MCF 10A (cell line): ENCODE data around the gene ZMYND11. TPM values are rescaled to one million over a fixed set of nuclear protein-coding genes. Genes with fewer than 3 reads are reported as not detected.

Experiments
- BruUV-seq: library from RNA; stranded (reverse); fragments of 400-500 nt; replicated peaks from 2 replicates; lab custom pipeline; 2021; lab: Mats Ljungman, UMichigan
- CTCF ChIA-PET: fragments of 300-600 bp; sonication (Branson Sonifier 250); formaldehyde crosslinking; extraction: SDS; loops from one replicate; lab custom pipeline; 2021; ENCODE audit warnings: antibody characterized with exemption, inconsistent platforms; lab: Yijun Ruan, JAX
- POLR2A ChIA-PET: fragments of 300-600, 350-650 bp; sonication (Branson Sonifier 250); formaldehyde crosslinking; extraction: SDS; loops from one replicate; lab custom pipeline; 2020; ENCODE audit warnings: antibody characterized with exemption, inconsistent platforms; lab: Yijun Ruan, JAX
- DNase-seq: peaks from one replicate; pipeline ENCODE4 v3.0.0-alpha.2; 2018; ENCODE audit not compliant: unreplicated experiment
- H3K27ac Mint-ChIP-seq: one replicate; pipeline ENCODE4 v1.8.0; 2022; ENCODE audit warnings: mild to moderate bottlenecking, low read depth, mixed read lengths; ENCODE audit not compliant: unreplicated experiment
- H3K27me3 Mint-ChIP-seq: one replicate; pipeline ENCODE4 v1.8.0; 2022; ENCODE audit warnings: mixed read lengths; ENCODE audit not compliant: insufficient read depth, unreplicated experiment
- H3K36me3 Mint-ChIP-seq: one replicate; pipeline ENCODE4 v1.8.0; 2022; ENCODE audit warnings: mild to moderate bottlenecking, moderate library complexity, mixed read lengths; ENCODE audit not compliant: insufficient read depth, unreplicated experiment
- H3K4me1 Mint-ChIP-seq: one replicate; pipeline ENCODE4 v1.8.0; 2022; ENCODE audit warnings: mixed read lengths; ENCODE audit not compliant: insufficient read depth, unreplicated experiment
- H3K4me3 Mint-ChIP-seq: one replicate; pipeline ENCODE4 v1.8.0; 2022; ENCODE audit warnings: mild to moderate bottlenecking, moderate library complexity, mixed read lengths; ENCODE audit not compliant: unreplicated experiment
- H3K9me3 Mint-ChIP-seq: one replicate; pipeline ENCODE4 v1.8.0; 2022; ENCODE audit warnings: mixed read lengths; ENCODE audit not compliant: unreplicated experiment
- intact Hi-C: fragments of 100-400 bp; cut with micrococcal nuclease; formaldehyde crosslinking; loops from 2 replicates; pipeline ENCODE4 v1.14.1; 2022
- total RNA-seq: library from RNA; stranded (reverse); gene quantifications from 2 replicates; pipeline ENCODE4 v1.2.3, GENCODE V29; 2022
- TF ChIP-seq, protein P1 (sequence below): fragments of 200-600 bp; IDR thresholded peaks from one replicate; pipeline ENCODE4 v1.8.0; 2022; ENCODE audit warnings: antibody characterized with exemption, mild to moderate bottlenecking; ENCODE audit not compliant: unreplicated experiment

ZMYND11 gene
- total RNA-seq, 1 experiment from 2014 or later = 70.4 TPM

DNA sequence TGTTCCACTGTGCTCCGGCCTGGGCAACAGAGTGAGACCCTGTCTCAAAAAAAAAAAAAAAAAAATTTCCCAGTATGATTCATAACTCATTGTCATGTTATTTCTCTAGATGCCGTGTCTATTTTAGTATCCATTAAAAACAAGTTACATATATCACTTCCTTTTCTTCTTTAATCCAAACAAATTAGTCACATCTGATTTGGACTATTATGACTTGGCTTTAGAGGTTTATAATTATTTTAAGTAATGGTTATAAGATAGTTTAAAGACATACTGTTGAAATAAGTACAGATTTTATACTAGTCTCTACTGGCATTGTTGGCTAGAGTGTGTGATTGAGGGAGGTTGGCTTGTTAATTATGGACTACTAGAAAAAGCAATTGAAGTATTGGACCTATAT, 53.3 kb downstream of the ZMYND11 start:
- no peak overlapping the region for H3K27ac Mint-ChIP-seq
- no TSS peak for BruUV-seq

DNA sequence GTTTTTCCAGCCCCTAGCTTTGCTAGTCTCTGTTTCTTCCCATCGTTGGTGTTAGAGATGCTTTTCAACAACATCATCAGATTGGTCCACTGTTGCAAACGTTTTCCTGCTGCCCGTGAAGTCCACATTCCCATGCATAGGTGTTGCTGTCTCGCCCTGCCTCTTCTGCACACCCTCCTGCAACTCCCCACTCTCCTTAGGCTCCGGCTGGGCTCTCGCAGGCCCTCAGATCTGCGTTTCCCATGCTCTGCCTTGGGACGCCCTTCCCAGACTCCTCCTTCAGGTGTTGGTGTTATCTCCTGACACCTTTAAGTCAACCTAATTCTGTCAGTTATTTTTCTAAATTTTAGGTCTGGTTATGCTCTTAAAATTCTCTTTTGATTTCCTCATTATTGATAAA, 55.0 kb downstream of the ZMYND11 start:
- no peak for DNase-seq
- no peaks in the 10 kb centered on the region for H3K27me3 Mint-ChIP-seq
- TF ChIP-seq, protein P1, sequence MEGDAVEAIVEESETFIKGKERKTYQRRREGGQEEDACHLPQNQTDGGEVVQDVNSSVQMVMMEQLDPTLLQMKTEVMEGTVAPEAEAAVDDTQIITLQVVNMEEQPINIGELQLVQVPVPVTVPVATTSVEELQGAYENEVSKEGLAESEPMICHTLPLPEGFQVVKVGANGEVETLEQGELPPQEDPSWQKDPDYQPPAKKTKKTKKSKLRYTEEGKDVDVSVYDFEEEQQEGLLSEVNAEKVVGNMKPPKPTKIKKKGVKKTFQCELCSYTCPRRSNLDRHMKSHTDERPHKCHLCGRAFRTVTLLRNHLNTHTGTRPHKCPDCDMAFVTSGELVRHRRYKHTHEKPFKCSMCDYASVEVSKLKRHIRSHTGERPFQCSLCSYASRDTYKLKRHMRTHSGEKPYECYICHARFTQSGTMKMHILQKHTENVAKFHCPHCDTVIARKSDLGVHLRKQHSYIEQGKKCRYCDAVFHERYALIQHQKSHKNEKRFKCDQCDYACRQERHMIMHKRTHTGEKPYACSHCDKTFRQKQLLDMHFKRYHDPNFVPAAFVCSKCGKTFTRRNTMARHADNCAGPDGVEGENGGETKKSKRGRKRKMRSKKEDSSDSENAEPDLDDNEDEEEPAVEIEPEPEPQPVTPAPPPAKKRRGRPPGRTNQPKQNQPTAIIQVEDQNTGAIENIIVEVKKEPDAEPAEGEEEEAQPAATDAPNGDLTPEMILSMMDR = no peak
- H3K4me3 Mint-ChIP-seq = no peak overlapping the region
- ChIA-PET POLR2A (no interaction called here), CTCF (no interaction called here)
- intact Hi-C loops = no loop called here
- peaks cover 30% of the 10 kb centered on the region for H3K36me3 Mint-ChIP-seq
- no TSS peak for BruUV-seq
- no peaks in the 10 kb centered on the region for H3K9me3 Mint-ChIP-seq
- no peak overlapping the region for H3K27ac Mint-ChIP-seq
- peaks cover 12% of the 10 kb centered on the region for H3K4me1 Mint-ChIP-seq

More for the DNA sequence above, 53.3 kb downstream of the ZMYND11 start:
- no peaks in the 10 kb centered on the region for H3K27me3 Mint-ChIP-seq
- intact Hi-C loops = no loop called here
- H3K36me3 Mint-ChIP-seq = peaks cover 30% of the 10 kb centered on the region
- POLR2A ChIA-PET = no interaction called here
- CTCF ChIA-PET = no interaction called here
- DNase-seq = no peak
- H3K9me3 Mint-ChIP-seq = peaks cover 10% of the 10 kb centered on the region
- peaks cover 12% of the 10 kb centered on the region for H3K4me1 Mint-ChIP-seq
- TF ChIP-seq, protein P1 = no peak
- H3K4me3 Mint-ChIP-seq = no peak overlapping the region

DNA sequence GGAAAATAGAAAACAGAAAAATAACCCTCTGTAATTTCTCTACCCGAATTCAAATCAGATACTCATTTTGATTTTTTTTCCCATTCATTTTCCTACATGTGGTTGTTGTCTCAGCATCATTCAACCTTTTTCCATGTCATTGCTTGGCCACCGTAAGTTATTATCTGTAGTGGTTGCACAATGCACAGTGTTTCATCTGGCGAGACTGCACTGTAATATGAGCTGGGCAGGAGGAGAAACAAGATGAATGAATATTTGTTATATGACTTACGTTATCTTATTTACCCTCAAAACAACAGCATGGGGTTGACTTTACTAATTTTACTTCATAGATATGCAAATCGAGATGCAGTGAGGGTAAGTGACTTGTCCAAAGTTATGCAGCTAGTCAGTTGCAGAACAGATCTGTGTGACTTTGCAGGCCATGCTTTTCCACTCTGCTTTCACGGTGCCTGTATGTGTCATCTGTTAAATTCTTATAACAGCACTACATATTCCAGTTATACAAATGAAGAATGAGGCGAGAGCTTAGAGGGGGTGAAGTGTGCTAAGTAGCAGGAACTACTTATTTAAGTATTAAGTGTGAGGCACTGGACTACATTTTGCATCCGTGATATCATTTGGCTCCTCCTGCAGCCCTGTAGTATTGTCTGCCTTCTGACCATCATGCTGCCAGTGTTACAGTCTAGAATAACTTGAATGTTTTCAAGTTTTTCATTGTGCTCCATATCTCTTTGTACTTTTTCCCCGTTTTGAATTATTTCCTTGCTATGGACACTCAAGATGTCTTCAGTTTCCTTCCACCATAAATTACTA, 56.7 kb downstream of the ZMYND11 start:
- Mint-ChIP-seq H3K36me3 (peaks cover 36% of the 10 kb centered on the region), H3K4me3 (no peak overlapping the region), H3K27me3 (no peaks in the 10 kb centered on the region), H3K9me3 (no peaks in the 10 kb centered on the region), H3K4me1 (peaks cover 12% of the 10 kb centered on the region), H3K27ac (no peak overlapping the region)
- ChIA-PET POLR2A (interaction anchor here (0.7 kb wide), 1 partner anchor 12 kb away, joined by 3 read pairs; no protein-coding TSS in a partner anchor), CTCF (interaction anchor here (0.9 kb wide), 1 partner anchor 132 kb away, joined by 3 read pairs; no protein-coding TSS in a partner anchor)
- TF ChIP-seq, protein P1 = no peak
- DNase-seq = peak; percentile 55
- intact Hi-C loops = no loop called here
- BruUV-seq = no TSS peak

DNA sequence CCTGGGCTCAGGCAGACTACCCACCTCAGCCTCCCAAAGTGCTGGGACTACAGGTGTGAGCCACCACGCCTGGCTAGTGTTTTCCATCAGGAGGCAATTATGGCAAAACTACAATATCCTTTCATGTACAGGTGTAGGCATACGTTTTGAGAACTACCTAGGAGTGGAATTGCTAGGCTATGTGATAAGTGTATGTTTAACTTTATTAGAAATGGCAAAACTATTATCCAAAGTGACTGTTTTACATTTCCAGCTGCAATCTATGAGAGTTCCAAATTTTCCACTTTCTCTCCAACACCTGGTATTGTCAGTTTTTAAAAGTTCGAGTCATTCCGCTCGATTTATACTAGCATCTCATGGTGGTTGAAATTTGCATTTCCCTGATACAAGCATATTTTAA, 59.0 kb downstream of the ZMYND11 start:
- ChIA-PET CTCF (interaction anchor here (0.8 to 1.0 kb wide), 2 partner anchors 13 to 595 kb away, joined by 3 to 4 read pairs; no protein-coding TSS in a partner anchor), POLR2A (no interaction called here)
- no peak for DNase-seq
- Mint-ChIP-seq H3K27me3 (no peaks in the 10 kb centered on the region), H3K27ac (no peak overlapping the region), H3K4me1 (peaks cover 12% of the 10 kb centered on the region), H3K4me3 (no peak overlapping the region), H3K36me3 (peaks cover 28% of the 10 kb centered on the region), H3K9me3 (no peaks in the 10 kb centered on the region)
- no TSS peak for BruUV-seq
- TF ChIP-seq, protein P1 = no peak
- intact Hi-C loops = no loop called here
